Mesenchymal stem cell (in vitro differentiated cells and primary cell): ENCODE results near the gene OCIAD1.

Experiments
- DNase-seq: peaks from one replicate; pipeline ENCODE4 v3.0.0-alpha.2; 2013
- H2AFZ ChIP-seq: one replicate; pipeline ENCODE4 v1.6.1; 2013; ENCODE audit warnings: low read depth, mild to moderate bottlenecking, control low read depth, inconsistent platforms, low read length, moderate library complexity
- H2AK5ac ChIP-seq: 2 replicates; pipeline ENCODE4 v1.6.1; 2013; ENCODE audit warnings: low read length, moderate library complexity, mild to moderate bottlenecking, inconsistent platforms; ENCODE audit not compliant: severe bottlenecking
- H2BK120ac ChIP-seq: one replicate; pipeline ENCODE4 v1.6.1; 2013; ENCODE audit warnings: low read depth, mild to moderate bottlenecking, inconsistent platforms, low read length, moderate library complexity
- H2BK12ac ChIP-seq, 2 experiments: one replicate each; pipeline ENCODE4 v1.6.1; 2013; ENCODE audit warnings: inconsistent platforms in 2 of 2, low read length in 2 of 2, mild to moderate bottlenecking in 2 of 2, moderate library complexity in 2 of 2, control low read depth in 1 of 2
- H2BK15ac ChIP-seq: one replicate; pipeline ENCODE4 v1.6.1; 2013; ENCODE audit warnings: mild to moderate bottlenecking, low read depth, inconsistent platforms; ENCODE audit not compliant: poor library complexity, severe bottlenecking
- H2BK5ac ChIP-seq: 2 replicates; pipeline ENCODE4 v1.6.1; 2013; ENCODE audit warnings: low read depth, mild to moderate bottlenecking, low read length, control low read depth, inconsistent platforms; ENCODE audit not compliant: poor library complexity, severe bottlenecking
- H3K14ac ChIP-seq, 2 experiments: one replicate each; pipeline ENCODE4 v1.6.1; 2013; ENCODE audit warnings: inconsistent platforms in 2 of 2, low read length in 2 of 2, control low read depth in 1 of 2, mild to moderate bottlenecking in 1 of 2, moderate library complexity in 1 of 2
- H3K18ac ChIP-seq, 2 experiments: one replicate each; pipeline ENCODE4 v1.6.1; 2013; ENCODE audit warnings: inconsistent platforms in 2 of 2, low read length in 2 of 2, control low read depth in 1 of 2, low read depth in 1 of 2, mild to moderate bottlenecking in 1 of 2
- H3K23ac ChIP-seq, 2 experiments: one replicate each; pipeline ENCODE4 v1.6.1; 2013; ENCODE audit warnings: inconsistent platforms in 2 of 2, low read length in 2 of 2, mild to moderate bottlenecking in 2 of 2, moderate library complexity in 2 of 2, control low read depth in 1 of 2
- H3K27ac ChIP-seq: 2 replicates; pipeline ENCODE4 v1.5.1; 2013; ENCODE audit warnings: mild to moderate bottlenecking, moderate library complexity, low read length, control low read depth, inconsistent platforms; ENCODE audit not compliant: poor library complexity, severe bottlenecking
- H3K27me3 ChIP-seq, 2 experiments: 2 replicates each; pipeline versions ENCODE4 v1.6.1 to v1.7.0; 2013; ENCODE audit warnings: low read length in 2 of 2, mild to moderate bottlenecking in 2 of 2, moderate library complexity in 2 of 2, control low read depth in 1 of 2, inconsistent platforms in 1 of 2; ENCODE audit not compliant: control insufficient read depth in 1 of 2, insufficient read depth in 1 of 2
- H3K36me3 ChIP-seq, 2 experiments: 2 replicates each; pipeline versions ENCODE4 v1.6.1 to v1.7.0; 2013; ENCODE audit warnings: low read length in 2 of 2, control low read depth in 1 of 2, inconsistent platforms in 1 of 2, low read depth in 1 of 2, mild to moderate bottlenecking in 1 of 2; ENCODE audit not compliant: insufficient read depth in 2 of 2, control insufficient read depth in 1 of 2
- H3K4ac ChIP-seq, 2 experiments: one replicate each; pipeline ENCODE4 v1.6.1; 2013; ENCODE audit warnings: inconsistent platforms in 2 of 2, low read length in 2 of 2, mild to moderate bottlenecking in 2 of 2, moderate library complexity in 2 of 2, control low read depth in 1 of 2, low read depth in 1 of 2
- H3K4me1 ChIP-seq: 2 replicates; pipeline ENCODE4 v1.6.1; 2013; ENCODE audit warnings: low read depth, low read length, control low read depth; ENCODE audit not compliant: control insufficient read depth, insufficient read depth
- H3K4me2 ChIP-seq: 2 replicates; pipeline ENCODE4 v1.6.1; 2013; ENCODE audit warnings: low read length, mild to moderate bottlenecking, inconsistent platforms; ENCODE audit not compliant: poor library complexity, severe bottlenecking
- H3K4me3 ChIP-seq, 2 experiments: 2 replicates each; pipeline versions ENCODE4 v1.5.1 to v1.7.0; 2013; ENCODE audit warnings: low read length in 2 of 2, mild to moderate bottlenecking in 2 of 2, control low read depth in 1 of 2, low read depth in 1 of 2; ENCODE audit not compliant: insufficient read depth in 1 of 2
- H3K79me1 ChIP-seq: replicated peaks from 2 replicates; pipeline ENCODE4 v1.6.1; 2013; ENCODE audit warnings: mild to moderate bottlenecking, control low read depth, low read length, inconsistent platforms; ENCODE audit not compliant: poor library complexity, severe bottlenecking
- H3K9ac ChIP-seq: 2 replicates; pipeline ENCODE4 v1.7.0; 2013; ENCODE audit warnings: mild to moderate bottlenecking, low read length, moderate library complexity
- H3K9me3 ChIP-seq: 2 replicates; pipeline ENCODE4 v1.7.0; 2013; ENCODE audit warnings: mild to moderate bottlenecking, low read length; ENCODE audit not compliant: control insufficient read depth
- H4K8ac ChIP-seq: one replicate; pipeline ENCODE4 v1.6.1; 2013; ENCODE audit warnings: inconsistent platforms, mild to moderate bottlenecking, low read length, moderate library complexity
- H4K91ac ChIP-seq: one replicate; pipeline ENCODE4 v1.6.1; 2013; ENCODE audit warnings: mild to moderate bottlenecking, low read length, inconsistent platforms
- WGBS: methylation state at CpG from one replicate; pipeline ENCODE4 v1.1.7; 2013; ENCODE audit warnings: mixed read lengths; 5-methylcytosine and 5-hydroxymethylcytosine counted together

The OCIAD1 gene

GRCh38 chr4:48906206-48907173 lies 75.6 kb downstream of the OCIAD1 start, which contains the start of gene OCIAD2:
OCIAD2 (minus strand) TSS chr4:48906774; CDS start chr4:48904549, 2,225 bp downstream.
- 18% methylated on average over 57 of the region's 65 CpGs for WGBS
- Histone ChIP-seq H3K27me3 (no peaks in the 10 kb centered on the region), H3K4ac (peak within 1 kb of the TSS; percentile 47 to 64), H2AFZ (peak within 1 kb of the TSS; percentile 19), H3K18ac (peak within 1 kb of the TSS; percentile 77 to 86), H4K8ac (peak within 1 kb of the TSS; percentile 45), H3K79me1 (no peaks in the 10 kb centered on the region), H2BK12ac (peak within 1 kb of the TSS; percentile 60 to 79), H3K4me2 (peak within 1 kb of the TSS; percentile 37), H3K23ac (peak within 1 kb of the TSS in 1 of 2 experiments; percentile 92), H2BK15ac (peak within 1 kb of the TSS; percentile 77), H2BK120ac (peak within 1 kb of the TSS; percentile 92), H2AK5ac (peak within 1 kb of the TSS; percentile 97), H3K9ac (peak within 1 kb of the TSS; percentile 50), H3K4me3 (peak within 1 kb of the TSS; percentile 65 to 70), H4K91ac (peak within 1 kb of the TSS; percentile 78), H2BK5ac (peak within 1 kb of the TSS; percentile 82), H3K36me3 (peaks cover 2 to 6% of the 10 kb centered on the region in 2 experiments), H3K4me1 (peaks cover 19% of the 10 kb centered on the region), H3K9me3 (no peaks in the 10 kb centered on the region), H3K27ac (peak within 1 kb of the TSS; percentile 96), H3K14ac (peak within 1 kb of the TSS in 1 of 2 experiments; percentile 96)
- DNase-seq, result peak; percentile 48

GRCh38 chr4:48907706-48908477 lies 77.0 kb downstream of the OCIAD1 start:
- no peak overlapping the region for H3K18ac ChIP-seq
- H3K23ac ChIP-seq, result no peak overlapping the region
- H2BK120ac ChIP-seq, result no peak overlapping the region
- no peak overlapping the region for H3K9ac ChIP-seq
- no peak overlapping the region for H3K4me2 ChIP-seq
- H3K14ac ChIP-seq, result no peak overlapping the region
- H2AK5ac ChIP-seq, result peak overlapping the region; percentile 52
- 94% methylated on average over 7 of the region's 7 CpGs for WGBS
- H3K79me1 ChIP-seq, result no peaks in the 10 kb centered on the region
- no peak overlapping the region for H3K4ac ChIP-seq
- H3K36me3 ChIP-seq, result peaks cover 2 to 3% of the 10 kb centered on the region in 2 experiments
- no peak overlapping the region for H3K4me3 ChIP-seq
- no peak overlapping the region for H4K91ac ChIP-seq
- no peak overlapping the region for H4K8ac ChIP-seq
- H3K27me3 ChIP-seq, result no peaks in the 10 kb centered on the region
- no peak overlapping the region for H2AFZ ChIP-seq
- no peaks in the 10 kb centered on the region for H3K9me3 ChIP-seq
- DNase-seq, result no peak
- H2BK5ac ChIP-seq, result no peak overlapping the region
- peak overlapping the region; percentile 7 for H3K27ac ChIP-seq
- peak overlapping the region in 1 of 2 experiments; percentile 12 for H2BK12ac ChIP-seq
- peaks cover 13% of the 10 kb centered on the region for H3K4me1 ChIP-seq
- no peak overlapping the region for H2BK15ac ChIP-seq

DNA sequence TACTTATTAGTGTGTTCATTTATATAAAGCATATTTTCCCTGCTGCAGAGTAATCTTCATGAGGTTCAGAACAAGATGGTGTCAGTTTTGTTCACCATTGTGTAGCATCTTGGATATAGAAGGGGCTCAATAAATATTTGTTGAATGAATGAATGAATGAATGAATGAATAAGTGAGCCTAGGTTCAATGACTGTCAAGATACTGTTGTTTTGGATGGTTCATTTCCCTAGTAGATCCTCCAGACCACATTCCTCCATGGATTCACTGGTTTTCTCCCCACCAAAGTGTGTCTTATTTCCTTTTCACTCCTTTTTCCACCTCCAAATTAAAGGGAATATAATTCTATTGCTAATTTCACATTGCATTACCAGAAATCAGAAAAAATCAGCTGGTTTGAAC lies 77.8 kb downstream of the OCIAD1 start:
- H3K36me3 ChIP-seq, result peaks cover 2 to 3% of the 10 kb centered on the region in 2 experiments
- no peaks in the 10 kb centered on the region for H3K9me3 ChIP-seq
- no peak overlapping the region for H2AK5ac ChIP-seq
- no peak overlapping the region for H4K8ac ChIP-seq
- no peak for DNase-seq
- H2AFZ ChIP-seq, result no peak overlapping the region
- H2BK12ac ChIP-seq, result no peak overlapping the region
- H3K23ac ChIP-seq, result no peak overlapping the region
- H3K18ac ChIP-seq, result no peak overlapping the region
- H3K9ac ChIP-seq, result no peak overlapping the region
- H3K27me3 ChIP-seq, result no peaks in the 10 kb centered on the region
- H3K4me3 ChIP-seq, result no peak overlapping the region
- no peak overlapping the region for H2BK120ac ChIP-seq
- H3K4me1 ChIP-seq, result peaks cover 18% of the 10 kb centered on the region
- H3K27ac ChIP-seq, result peak overlapping the region; percentile 33
- H3K4ac ChIP-seq, result no peak overlapping the region
- H2BK5ac ChIP-seq, result no peak overlapping the region
- no peaks in the 10 kb centered on the region for H3K79me1 ChIP-seq
- H4K91ac ChIP-seq, result no peak overlapping the region
- H3K14ac ChIP-seq, result no peak overlapping the region
- H2BK15ac ChIP-seq, result no peak overlapping the region
- no peak overlapping the region for H3K4me2 ChIP-seq

- Histone ChIP-seq H2AK5ac (no peak overlapping the region), H3K9ac (peak overlapping the region; percentile 31), H2BK15ac (no peak overlapping the region), H3K79me1 (no peaks in the 10 kb centered on the region), H3K9me3 (no peaks in the 10 kb centered on the region), H3K23ac (no peak overlapping the region), H3K27ac (peak overlapping the region; percentile 91), H2AFZ (no peak overlapping the region), H3K27me3 (no peaks in the 10 kb centered on the region), H3K4me3 (no peak overlapping the region), H4K8ac (no peak overlapping the region), H3K4me2 (no peak overlapping the region), H3K36me3 (no peaks in the 10 kb centered on the region), H3K14ac (no peak overlapping the region), H3K18ac (no peak overlapping the region), H2BK5ac (no peak overlapping the region), H2BK120ac (no peak overlapping the region), H3K4ac (no peak overlapping the region), H4K91ac (no peak overlapping the region), H2BK12ac (no peak overlapping the region), H3K4me1 (peaks cover 18% of the 10 kb centered on the region)
- 0% methylated on average over 2 of the region's 3 CpGs for WGBS
- DNase-seq, result peak; percentile 96
Measured at GRCh38 chr4:48909697-48910096, 78.8 kb downstream of the OCIAD1 start.
